Retinal pigment epithelial cell (primary cell): ENCODE data around the gene SLC16A9.
A peak's percentile ranks its signal among the peaks of the same experiment; 100 is the strongest.

Source experiments
- DNase-seq: peaks from one replicate; pipeline ENCODE4 v3.0.0-alpha.2; 2010; ENCODE audit warnings: low read depth
- H3K4me3 ChIP-seq: 2 replicates; pipeline ENCODE4 v1.5.1; 2011; ENCODE audit warnings: mild to moderate bottlenecking, low read length, control low read depth, moderate library complexity
- CTCF ChIP-seq: conservative IDR thresholded peaks from 2 replicates; pipeline ENCODE4 v1.5.1; 2011; ENCODE audit warnings: low read depth, low read length, control low read depth, inconsistent platforms

Gene SLC16A9

GRCh38 chr10:59702347-59702746 is 7.3 kb downstream of the SLC16A9 start:
- no peak for TF ChIP-seq CTCF
- DNase-seq: no peak
- H3K4me3 ChIP-seq: no peak overlapping the region

DNA sequence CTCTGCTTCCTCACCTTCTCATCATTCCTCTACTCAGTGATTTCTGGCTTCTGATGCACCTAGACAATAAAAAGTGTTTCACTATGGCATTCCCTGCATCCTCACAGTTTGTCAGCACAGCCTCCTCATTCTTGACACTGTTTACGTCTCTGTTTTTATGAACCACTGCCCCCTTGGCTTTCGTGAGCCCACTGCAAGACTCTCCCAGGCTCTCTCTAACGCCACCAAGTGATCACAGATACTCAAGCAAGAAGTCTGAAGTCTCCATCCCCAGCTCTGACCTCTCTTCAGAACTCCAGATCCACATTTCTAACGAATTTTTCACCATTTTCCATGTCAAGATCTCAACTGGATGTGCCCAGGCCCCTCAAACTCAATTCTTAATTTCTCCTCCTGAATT is 8.9 kb downstream of the SLC16A9 start:
- no peak for DNase-seq

DNA sequence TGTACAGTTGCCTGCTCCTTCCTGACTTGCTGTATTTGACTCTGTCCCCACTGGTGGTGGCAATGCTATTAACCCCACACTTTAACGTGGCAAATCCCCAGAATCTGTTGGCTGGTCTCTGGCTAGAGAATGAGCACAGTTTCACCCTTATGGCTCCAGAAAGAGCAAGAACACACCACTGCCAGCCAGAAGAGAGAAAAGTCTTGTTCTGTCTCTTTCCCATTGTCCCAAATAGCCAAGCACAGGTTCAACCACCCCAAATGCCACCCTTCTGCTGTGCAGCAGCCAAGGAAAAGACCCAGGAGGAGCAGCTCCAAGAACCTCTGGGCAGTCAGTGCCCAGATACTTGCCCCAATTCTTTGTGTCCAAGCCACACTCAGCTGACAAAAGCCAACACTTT is 11.3 kb downstream of the SLC16A9 start:
- no peak overlapping the region for H3K4me3 ChIP-seq
- no peak for TF ChIP-seq CTCF

More for the DNA sequence above, 8.9 kb downstream of the SLC16A9 start:
- H3K4me3 ChIP-seq: no peak overlapping the region
- peak; percentile 1 for TF ChIP-seq CTCF

DNA sequence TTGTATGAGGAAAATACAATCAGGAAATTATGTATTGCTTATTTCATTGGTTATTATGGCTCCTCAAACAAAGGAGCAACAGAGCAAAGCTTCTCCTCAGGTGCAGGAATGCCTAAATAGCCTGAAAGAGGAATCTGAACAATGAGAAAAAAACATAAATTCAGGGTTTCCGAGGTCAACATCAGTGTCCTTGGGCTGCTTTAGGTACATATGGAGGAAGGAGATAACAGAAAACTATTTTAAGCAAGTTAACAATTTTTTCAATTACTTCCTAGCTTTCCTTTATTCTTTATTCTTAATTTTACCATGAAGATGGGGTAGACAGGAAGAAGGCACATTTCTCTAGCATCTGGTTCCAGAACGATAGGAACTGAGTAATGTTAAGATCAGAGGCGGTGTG is 14.0 kb downstream of the SLC16A9 start:
- H3K4me3 ChIP-seq: no peak overlapping the region
- no peak for TF ChIP-seq CTCF
- DNase-seq: no peak

More for the DNA sequence above, 11.3 kb downstream of the SLC16A9 start:
- DNase-seq: no peak

- DNase-seq: no peak
- no peak overlapping the region for H3K4me3 ChIP-seq
- TF ChIP-seq CTCF: no peak
Measured at GRCh38 chr10:59694936-59695335, 14.7 kb downstream of the SLC16A9 start.

- no peak for TF ChIP-seq CTCF
- DNase-seq: no peak
- no peak overlapping the region for H3K4me3 ChIP-seq
Measured at GRCh38 chr10:59692113-59692512, 17.5 kb downstream of the SLC16A9 start.

DNA sequence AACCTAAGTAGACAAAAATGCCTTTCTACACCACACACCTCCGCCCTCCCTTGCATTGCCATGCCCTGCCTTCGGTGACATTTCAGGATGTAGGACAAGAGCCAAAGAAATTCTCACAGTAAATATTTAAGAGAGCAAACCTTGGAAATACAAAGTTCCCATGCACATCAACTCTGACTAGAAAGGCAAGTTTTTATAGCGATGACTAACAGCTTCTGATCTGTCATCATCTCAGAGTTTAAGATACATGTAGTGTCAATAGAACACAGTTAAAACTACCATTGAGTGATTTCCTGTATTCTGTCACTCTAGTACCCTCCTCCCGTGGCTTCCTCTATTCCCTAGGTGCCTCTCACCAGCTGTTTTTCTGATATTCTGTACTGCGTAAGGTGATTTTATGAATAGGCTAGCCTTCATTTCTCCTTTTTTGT is 20.7 kb downstream of the SLC16A9 start:
- no peak for TF ChIP-seq CTCF
- DNase-seq: no peak
- no peak overlapping the region for H3K4me3 ChIP-seq
